Hematopoietic multipotent progenitor cell treated with erythropoietin and hydrocortisone succinate and interleukin-3 and kit ligand, for 17 days (in vitro differentiated cells): Measurements from ENCODE around the gene RBMS1.
"Not testable (repeated sequence)": the region's sequence is repeated elsewhere in the genome, so short reads cannot be mapped to it uniquely, and the experiment has no call there.

ENCODE experiments used
- DNase-seq: peaks from one replicate; pipeline ENCODE4 v3.0.0-alpha.2; 2015; ENCODE audit warnings: low spot score

RBMS1 gene

DNA sequence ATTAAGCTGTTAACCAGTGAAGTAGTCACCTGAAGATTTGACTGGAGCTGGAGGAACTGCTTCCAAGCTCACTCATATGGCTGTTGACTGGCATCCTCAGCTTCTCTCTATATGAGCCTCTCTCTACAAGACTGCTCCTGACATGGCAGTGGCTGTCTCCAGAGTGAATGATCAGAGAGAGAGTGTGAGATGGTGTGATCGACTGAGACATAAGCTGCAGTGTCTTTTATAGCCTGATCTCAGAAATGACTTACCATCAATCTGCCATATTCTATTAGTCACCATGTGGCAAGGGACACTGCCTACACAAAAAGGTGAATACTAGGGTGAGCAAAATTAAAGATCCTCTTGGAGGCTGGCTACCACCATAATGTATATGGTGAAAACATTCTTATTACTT, 7.8 kb upstream of the RBMS1 start:
- no peak for DNase-seq

DNA sequence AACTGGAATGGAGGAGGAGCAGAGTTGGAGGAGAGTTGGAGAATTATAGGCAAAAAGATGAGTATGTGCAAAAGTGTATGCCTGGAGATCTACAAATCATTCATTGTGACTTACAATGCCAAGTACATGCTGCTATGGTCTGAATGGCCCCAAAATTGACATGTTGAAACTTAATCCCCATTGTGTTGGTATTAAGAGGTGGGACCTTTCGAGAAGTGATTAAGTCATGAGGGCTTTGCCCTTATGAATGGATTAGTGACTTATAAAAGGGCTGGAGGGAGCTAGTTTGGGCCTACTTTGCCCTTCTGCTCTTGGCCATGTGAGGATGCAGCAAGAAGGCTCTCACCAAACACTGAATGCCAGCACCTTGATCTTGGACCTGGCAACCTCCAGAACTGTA, 6.3 kb upstream of the RBMS1 start:
- no peak for DNase-seq

DNA sequence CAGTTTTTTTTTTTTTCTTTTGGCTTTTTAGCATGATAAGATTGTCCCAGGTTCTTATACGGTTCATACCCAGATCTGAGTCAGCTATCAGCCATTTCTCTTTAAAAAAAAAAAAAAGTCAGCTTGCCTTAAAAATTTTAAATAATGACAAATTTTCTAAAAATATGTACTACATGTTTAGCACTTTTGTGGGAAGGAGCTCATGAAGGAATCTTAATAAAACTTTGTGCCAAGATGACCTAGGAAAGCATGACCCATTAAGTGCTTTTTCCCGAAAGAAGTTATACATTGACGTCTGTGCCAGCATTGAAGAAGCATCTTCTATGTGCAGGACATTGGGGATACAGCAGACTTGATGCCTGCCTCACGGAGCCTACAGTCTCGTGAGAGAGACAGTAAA, 4.5 kb upstream of the RBMS1 start:
- DNase-seq: no peak

DNA sequence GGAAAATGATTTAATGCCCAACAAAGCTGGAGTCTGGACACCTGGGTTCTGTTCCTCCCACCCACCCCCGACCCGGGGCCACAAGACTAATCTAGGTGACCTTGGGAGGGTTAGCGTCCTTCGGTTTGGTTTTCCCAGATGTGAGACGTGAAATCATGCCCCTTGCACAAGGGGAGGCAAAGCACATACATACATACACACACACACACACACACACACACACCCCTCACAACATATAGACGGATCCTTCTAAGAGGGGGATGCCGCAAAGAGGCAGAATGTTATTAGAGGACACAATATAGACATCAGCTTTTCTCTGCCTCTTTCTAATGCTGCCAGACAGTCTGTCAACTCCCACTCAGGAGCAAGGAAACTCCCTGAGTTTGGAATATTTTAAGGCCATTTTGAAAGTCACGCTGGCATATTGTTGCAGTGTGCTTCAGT, 616 bp upstream of the RBMS1 start:
- DNase-seq: no peak

DNA sequence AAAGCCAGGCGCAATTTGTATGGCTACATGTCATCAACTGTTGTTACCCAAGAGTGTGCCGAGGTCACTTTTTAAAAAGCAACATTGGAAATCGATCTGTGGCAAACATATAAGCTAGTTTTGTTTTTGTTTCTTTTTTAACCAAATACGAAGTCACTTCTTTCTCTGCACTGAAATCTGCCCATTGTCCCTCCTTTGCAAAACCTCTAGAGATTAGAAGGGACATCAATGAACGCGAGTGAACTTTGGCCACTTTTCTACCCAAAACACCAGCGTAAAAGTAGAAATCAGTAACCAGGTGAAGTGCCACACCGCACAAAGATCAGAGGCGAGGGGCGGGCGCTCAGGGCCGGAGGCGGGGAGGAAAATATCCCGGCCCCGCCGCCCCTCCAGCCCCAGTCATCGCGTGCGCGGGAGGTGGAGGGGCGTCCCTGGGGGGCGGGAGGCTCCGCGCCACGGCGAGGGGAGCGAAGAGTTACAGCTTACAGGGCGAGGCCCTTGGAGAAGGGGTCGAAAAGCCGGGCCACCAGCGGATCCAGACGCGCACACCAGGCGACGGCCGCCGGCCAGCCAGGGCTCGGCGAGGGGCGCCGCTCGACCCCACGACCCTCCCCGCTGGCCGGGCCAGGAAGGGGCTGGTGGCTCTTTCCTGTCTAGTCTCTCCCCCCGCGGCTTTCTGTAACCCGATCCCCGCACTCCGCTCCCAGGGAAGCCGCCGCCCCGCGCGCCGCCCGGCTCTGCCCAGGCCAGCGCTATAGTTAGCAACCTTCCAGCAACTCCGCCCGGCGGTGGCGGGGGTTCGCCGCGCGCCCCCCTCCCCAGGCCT, 993 bp downstream of the RBMS1 start:
- no peak for DNase-seq

DNA sequence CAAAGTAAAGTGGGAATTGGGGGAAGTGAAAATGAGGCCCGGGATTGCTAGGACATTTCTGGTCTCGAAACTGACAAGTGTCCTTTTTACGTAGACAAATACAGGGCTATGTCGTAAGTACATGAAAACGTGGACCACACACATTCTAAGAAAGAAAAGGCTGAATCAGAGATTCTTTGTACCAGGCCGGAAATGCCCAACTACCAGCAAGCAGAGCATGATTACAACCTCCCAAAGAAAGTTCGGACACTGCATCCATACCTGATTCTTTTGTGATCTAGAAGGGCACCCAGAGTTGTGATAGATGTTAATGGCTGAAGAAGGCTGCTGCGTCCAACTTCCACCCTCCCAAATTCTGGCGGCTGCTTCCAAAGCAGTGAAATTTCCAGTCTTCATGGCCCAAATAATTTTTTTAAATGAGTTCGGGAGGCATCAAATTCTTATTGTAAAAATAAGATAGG, 1.7 kb downstream of the RBMS1 start:
- no peak for DNase-seq

DNA sequence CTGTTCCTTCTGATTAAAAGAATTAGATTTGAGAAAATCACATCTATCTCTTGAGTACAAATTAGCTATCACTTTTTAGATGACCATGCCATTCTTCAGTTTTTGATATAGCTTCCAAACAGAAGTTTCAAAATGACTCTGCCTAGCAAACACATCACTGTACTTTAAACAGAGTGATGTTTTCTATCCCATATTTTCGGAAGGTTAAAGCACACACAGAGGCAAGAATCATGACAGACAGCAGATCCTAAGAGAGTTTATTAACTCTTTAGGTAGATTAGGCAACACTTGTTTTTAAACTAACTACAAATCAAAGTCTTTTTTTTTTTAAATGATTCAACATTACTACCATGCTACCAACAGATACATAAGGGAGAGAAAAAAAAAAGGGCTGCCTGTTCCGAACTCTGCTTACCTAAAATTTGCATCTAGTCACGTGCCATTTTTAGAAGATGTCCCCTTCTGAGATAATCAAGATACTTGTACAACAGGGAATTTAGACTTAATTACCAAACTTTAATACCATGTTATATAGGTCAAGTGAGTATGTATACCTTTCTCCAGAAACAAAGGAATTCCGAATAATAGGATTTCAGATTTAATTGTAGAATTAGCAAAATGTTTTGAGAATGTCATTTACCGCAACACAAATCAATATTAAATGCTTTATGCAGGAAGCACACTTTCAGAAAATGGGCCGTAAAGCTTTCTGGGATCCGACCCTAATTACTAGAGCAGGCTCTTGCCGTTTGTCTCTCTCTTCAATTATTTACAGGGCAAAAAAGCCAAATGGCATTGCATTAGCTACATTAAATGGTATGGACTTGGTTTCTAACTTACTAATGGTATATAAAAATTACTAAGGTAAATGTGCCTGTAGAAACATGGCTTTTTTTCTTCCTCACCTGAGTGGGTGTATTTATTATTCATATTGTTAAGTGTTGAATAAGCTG, 2.6 kb downstream of the RBMS1 start:
- no peak for DNase-seq

DNA sequence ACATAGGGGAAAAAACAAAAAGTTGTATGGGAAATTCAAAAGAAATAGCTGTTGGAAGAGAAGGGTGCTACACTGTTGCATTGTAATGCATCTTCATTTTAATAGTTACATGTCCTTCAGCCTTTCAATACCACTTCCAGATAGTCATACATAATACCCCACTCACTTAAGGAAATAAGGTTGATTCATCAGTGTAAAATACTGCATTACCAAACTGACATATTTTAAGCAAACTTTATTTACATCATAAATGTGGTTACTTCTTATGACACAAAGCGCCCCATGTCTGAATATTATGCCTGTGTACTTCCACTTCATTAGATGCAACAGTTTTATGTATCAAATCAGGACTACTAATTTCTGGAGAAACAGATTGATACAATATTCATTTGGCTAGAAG, 4.5 kb downstream of the RBMS1 start:
- no peak for DNase-seq

DNA sequence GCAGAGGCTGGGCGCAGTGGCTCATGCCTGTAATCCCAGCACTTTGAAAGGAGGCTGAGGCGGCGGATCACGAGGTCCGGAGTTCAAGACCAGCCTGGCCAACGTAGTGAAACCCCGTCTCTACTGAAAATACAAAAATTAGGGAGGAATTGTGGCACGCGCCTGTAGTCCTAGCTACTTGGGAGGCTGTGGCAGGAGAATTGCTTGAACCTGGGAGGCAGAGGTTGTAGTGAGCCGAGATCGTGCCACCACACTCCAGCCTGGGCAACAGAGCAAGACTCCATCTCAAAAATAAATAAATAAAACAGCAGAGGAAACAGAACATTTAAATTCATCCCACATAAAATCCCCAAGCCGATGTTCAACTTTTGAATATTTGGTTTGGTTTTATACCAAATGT, 5.3 kb downstream of the RBMS1 start:
- DNase-seq: not testable (repeated sequence)

DNA sequence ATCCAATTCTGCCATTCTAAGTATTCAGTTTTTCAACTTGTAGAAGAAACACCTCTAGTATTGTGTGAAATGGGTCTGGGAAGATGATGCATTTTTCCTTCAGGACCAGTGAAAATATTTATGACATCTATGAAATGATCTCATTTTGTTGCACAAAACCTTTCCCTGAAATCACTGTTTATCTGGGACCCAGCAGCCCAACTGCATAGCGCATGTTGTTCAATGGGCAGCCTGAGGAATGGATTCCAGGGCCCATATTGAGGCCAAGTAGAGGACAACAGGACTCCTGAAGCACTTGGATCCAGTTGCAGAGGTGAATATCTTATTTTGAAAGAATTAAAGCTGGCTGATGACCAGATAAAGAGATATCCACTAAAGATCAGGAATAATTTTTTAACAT, 7.3 kb downstream of the RBMS1 start:
- no peak for DNase-seq

DNA sequence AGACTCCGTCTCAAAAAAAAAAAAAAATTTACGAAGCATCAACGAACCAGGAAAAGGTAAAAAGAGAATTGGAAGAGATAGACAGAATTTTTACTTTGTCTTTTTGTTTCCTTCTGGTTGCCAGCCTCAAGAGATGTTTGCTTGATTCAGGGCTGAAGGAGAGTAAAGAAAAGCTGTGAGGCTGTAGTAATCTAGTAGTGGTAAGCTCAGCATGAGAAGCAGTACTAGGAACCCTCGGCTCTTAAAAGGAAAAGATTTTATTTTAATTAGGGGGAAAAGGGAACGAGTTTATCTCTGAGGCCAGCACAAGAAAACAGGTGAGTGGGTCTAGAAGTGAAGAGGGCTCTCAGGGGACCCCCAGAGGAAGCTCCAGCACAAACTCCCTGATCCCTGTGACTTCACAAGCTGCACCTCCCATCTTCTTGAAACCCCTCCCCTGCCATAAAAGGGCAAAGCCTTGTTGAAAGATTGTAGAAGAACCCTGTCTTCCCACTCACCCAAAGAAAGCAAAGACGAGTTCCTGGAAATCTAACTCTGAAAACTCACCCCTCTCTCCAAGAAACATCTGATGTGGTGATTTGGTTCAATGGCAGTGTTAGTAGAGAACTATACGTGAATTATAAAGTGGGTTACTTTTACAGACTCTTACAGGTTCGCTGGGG, 8.6 kb downstream of the RBMS1 start:
- DNase-seq: no peak

DNA sequence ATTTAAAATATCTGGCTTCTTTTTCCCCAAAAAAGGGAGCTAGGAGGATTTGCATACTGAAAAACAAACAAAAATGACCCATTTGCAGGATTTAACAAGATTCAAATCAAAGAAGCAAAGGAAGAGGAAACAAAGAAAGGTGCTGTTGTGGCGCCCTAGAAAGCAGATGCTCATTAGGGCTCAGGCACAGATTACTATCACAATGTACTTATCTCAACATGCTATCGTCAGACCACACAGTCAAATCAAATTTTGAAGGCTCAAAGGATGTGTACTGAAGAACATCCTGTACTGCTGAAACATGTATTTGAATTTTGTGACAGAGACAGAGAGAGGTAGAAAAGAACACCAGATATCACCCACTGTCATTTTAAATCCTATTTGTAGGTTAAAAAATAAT, 10.9 kb downstream of the RBMS1 start:
- DNase-seq: no peak

DNA sequence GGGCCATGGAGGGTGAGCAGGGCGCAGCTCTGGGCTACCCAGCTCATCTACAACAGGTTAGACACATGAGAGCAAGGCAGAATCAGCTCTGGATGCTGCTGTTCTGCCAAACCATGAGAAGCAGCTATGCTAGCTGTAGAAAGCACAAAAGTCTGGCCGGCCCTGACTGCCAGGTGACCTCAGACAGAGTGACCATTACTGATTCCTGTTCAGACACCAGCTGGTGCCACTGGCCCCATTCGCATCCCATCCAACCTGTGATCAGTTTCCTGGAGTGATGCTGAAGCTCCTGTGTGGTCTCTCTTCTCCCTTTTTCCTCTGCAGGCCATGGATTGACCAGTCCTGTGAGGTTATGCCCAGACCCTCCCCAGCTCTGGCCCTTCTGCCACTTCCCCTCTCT, 14.3 kb downstream of the RBMS1 start:
- no peak for DNase-seq

DNA sequence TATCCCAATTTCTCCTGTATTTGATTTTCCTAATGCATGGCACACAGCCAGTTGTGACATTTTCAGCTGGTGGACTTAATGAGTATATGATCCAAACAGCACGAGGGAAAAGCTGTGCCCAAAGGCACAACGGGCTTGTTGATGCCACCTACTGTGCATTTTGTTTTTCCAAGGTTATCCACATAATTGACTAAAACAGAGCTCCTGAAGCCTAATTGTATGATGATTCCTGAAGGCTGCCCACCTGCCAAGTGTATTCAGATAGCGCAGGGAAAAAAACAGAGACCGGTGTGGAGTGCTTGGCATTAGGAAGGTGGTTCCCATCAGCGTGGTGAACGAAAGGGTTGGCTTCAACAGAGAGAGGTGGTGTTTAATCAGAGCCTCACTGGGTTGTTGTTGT, 14.9 kb downstream of the RBMS1 start:
- DNase-seq: no peak

DNA sequence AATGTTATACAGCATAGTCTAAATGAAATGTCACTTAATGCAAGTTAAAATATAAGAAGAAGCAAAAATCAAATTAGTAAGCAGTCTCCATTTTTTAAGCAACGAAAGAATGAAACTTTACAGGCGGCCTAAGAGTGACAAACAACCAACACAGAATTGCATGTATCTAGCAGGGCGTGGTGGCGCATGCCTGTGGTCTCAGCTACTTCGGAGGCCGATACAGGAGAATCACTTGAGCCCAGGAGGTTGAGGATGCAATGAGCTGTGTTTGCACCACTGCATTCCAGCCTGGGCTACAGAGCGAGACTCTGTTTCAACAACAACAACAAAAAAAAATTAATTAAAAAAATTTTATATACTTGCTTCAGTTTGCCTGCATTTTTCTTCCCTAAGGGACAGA, 16.6 kb downstream of the RBMS1 start:
- no peak for DNase-seq

DNA sequence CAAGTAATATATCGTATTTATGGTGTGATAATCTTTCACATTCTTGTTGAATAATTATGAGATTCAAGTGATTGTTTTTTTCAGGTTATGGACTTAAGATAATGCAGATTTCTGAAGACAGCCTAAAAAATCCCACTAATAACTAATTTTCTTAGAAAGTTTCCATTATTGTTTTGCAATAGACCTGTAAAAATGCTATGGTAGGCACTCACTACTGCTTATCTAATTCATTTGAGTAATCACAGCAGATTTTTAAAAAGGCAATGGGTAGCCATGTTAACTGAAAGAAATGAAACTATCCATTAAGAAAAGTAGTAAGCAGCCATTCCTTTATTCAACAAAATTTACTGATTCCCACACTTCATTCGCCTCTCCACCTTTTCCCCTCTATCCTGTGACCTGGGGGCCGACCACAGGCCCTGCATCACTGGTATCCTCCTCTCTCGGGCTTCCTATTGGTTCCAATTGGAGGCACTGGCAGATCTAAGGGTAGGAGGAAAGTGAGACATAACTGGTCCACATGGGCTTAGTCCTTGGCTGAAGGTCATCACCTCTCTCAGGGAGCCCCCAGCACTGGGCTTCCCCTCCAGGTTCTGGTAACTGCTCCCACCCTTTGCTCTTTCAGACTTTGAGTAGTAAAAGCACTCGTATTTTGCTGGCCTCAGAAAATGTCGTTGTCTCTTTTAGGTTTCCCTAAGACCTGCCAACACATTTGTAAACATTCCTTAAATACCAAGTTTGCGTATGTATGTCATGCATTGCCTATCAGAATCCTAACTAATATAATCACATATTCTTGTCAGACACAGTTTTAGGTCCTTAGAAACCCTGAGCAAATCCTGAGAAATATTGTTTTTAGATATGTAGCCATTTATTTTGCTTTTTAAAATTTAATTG, 18.5 kb downstream of the RBMS1 start:
- no peak for DNase-seq

DNA sequence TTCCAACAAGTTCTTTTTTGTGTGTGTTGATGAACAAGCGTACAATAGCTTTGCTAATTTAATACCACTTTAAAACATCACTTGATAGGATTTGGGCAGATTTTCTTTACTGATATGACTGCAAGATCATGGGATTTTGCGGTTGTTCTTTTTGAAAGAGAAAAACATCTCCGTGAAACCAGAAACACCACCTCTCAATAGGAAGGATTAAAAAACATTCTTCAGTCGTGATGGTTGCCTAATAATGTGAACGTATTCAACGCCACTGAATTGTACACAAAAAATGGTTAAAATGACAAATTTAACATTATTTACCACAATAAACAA, 19.3 kb downstream of the RBMS1 start:
- no peak for DNase-seq

DNA sequence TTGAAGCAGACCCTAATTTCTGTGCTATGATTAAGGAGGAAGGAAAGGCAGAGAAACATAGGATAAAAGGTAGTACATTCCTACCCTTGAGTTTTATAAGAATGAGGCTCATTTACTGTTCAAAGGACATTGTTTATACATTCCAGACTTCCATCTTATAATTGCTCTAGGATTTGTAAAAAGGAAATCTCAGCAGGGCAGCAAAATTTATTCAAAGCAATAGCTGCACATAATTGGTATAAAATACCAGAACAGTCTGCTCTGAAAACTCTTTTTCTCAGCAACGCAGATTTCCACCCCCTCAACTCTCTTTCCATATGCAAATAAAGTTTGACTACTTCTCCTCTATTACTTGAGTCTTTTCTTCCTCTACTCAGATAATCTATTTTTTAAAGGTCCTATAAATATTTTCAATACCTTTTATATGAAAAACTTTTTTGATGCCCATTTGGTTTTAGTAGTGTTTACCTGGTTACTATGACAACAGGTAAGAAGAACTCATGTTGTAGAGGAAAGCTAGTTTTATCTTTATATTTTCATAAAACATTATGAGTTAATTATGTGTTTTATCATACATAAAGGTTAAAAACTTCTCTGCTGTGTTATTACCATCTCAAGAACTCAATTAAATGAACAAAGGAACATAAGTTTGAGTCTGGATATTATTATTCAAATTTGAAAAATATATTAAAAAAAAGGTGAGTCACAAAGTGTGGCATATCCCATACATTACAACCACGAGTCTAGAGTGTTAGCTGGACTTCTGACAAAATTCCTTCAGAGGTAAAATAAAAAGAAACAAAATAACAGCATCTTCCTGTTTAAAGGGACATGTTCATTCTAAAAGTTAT, 19.9 kb downstream of the RBMS1 start:
- no peak for DNase-seq

DNA sequence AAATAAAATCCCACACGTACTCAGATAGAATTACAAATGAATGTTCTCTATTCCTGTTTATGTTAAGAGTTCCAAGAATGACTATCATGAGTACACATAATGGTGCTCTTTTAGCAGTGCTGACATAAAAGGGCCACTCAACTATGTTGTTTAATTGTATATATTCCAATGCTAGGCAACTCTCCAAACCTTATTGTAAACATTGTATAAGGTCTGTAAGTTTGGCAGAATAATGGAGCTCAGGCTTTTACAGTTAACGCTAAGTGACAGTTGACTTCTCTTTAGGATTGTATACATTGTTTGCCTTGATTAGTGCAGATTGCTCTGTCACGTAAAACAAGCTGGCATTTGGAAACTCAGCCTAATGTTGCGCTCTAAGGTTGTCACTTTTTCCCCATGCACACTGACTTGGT, 20.8 kb downstream of the RBMS1 start:
- no peak for DNase-seq

DNA sequence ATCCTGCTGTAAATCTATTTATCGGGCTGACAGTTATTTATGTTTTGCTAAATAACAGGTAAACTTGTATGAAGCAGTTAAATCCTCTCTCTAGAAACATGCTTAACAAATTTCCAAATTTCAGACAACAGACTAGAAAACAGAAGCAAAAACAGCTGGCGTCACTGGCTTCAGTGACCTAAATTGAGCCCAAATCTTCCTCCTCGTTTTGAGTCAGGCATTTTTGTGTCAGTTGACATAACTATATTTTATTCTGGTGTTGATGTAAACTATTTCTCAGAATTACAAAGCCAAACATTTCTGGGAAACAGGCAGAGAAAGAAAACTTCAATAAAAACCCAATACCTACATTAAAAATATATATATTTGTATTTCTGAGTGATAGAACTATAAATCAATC, 21.7 kb downstream of the RBMS1 start:
- no peak for DNase-seq
